Hepatocyte (in vitro differentiated cells): ENCODE data around the gene VPS45.

Experiments
- CTCF ChIP-seq: fragments of 200-600 bp; sonication (generic); IDR thresholded peaks from 2 replicates; pipeline ENCODE4 v1.5.1; 2016; ENCODE audit warnings: antibody characterized with exemption, mild to moderate bottlenecking; ENCODE audit not compliant: poor library complexity
- EZH2 ChIP-seq: fragments of 200-600 bp; sonication (generic); IDR thresholded peaks from 2 replicates; pipeline ENCODE4 v1.6.1; 2016; ENCODE audit warnings: antibody characterized with exemption, mild to moderate bottlenecking, borderline replicate concordance
- EZH2phosphoT487 ChIP-seq: fragments of 200-600 bp; sonication (generic); IDR thresholded peaks from one replicate; pipeline ENCODE4 v1.6.1; 2018; ENCODE audit warnings: antibody characterized with exemption, mild to moderate bottlenecking, low read depth, moderate library complexity; ENCODE audit not compliant: unreplicated experiment, severe bottlenecking

GRCh38 chr1:150161747-150162581 is 94.4 kb downstream of the VPS45 start:
- TF ChIP-seq CTCF = no peak
- TF ChIP-seq EZH2 = no peak
- no peak for TF ChIP-seq EZH2phosphoT487
